Measurements from ENCODE around the gene ADCY2. TPM values are rescaled to one million over a fixed set of nuclear protein-coding genes. Genes with fewer than 3 reads are reported as not detected.

Gene ADCY2
- total RNA-seq, 1 experiment from 2014 or later: not detected

DNA sequence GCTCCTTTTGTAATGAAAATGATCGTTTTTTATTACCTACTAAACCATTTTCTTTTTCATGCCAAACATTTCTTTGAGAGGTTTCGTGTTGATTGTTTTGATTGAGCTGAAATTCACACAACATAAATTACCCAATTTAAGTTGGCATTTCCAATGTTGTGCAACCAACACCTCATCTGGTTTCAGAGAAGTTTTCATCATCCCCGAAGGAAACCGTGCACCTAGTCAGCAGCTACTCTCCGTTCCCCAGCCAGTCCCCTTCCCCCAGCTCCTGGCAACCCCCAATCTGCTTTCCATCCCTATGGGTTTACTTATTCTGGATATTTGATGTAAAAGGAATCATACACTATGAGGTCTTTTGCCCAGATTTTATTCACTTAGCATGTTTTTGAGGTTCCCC is 123.6 kb downstream of the ADCY2 start:
- TF ChIP-seq, protein P1, sequence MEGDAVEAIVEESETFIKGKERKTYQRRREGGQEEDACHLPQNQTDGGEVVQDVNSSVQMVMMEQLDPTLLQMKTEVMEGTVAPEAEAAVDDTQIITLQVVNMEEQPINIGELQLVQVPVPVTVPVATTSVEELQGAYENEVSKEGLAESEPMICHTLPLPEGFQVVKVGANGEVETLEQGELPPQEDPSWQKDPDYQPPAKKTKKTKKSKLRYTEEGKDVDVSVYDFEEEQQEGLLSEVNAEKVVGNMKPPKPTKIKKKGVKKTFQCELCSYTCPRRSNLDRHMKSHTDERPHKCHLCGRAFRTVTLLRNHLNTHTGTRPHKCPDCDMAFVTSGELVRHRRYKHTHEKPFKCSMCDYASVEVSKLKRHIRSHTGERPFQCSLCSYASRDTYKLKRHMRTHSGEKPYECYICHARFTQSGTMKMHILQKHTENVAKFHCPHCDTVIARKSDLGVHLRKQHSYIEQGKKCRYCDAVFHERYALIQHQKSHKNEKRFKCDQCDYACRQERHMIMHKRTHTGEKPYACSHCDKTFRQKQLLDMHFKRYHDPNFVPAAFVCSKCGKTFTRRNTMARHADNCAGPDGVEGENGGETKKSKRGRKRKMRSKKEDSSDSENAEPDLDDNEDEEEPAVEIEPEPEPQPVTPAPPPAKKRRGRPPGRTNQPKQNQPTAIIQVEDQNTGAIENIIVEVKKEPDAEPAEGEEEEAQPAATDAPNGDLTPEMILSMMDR (IDR thresholded peaks at IDR 0.05; ENCODE audit: insufficient read depth in 1 of 2, low read depth in 1 of 2, low read length in 1 of 2, severe bottlenecking in 1 of 2, unreplicated experiment in 1 of 2): no peak
- H3K9me3 ChIP-seq: no peaks in the 10 kb centered on the region
- no peaks in the 10 kb centered on the region for H3K36me3 ChIP-seq (ENCODE audit: control insufficient read depth, insufficient read depth, low read length)
- Mint-ChIP-seq H3K4me1 (ENCODE audit: low read depth, unreplicated experiment) (no peaks in the 10 kb centered on the region), H3K4me3 (ENCODE audit: unreplicated experiment) (no peak overlapping the region), H3K27me3 (ENCODE audit: insufficient read depth, unreplicated experiment) (peaks cover 10% of the 10 kb centered on the region), H3K27ac (ENCODE audit: unreplicated experiment) (no peak overlapping the region), H3K9me3 (ENCODE audit: unreplicated experiment) (no peaks in the 10 kb centered on the region), H3K36me3 (ENCODE audit: insufficient read depth, unreplicated experiment) (no peaks in the 10 kb centered on the region)
- no TSS peak for BruUV-seq (replicated peaks)
- POLR2A ChIA-PET: no interaction called here
- no peaks in the 10 kb centered on the region for H3K27me3 ChIP-seq (replicated peaks; ENCODE audit: control insufficient read depth, insufficient read depth, low read length)
- CTCF ChIA-PET: no interaction called here
- no peaks in the 10 kb centered on the region for H3K4me1 ChIP-seq
- no peak for DNase-seq
- intact Hi-C loops (cut with micrococcal nuclease; ENCODE audit: unreplicated experiment): no loop called here
- H3K4me3 ChIP-seq (ENCODE audit: low read depth, low read length): no peak overlapping the region

GRCh38 chr5:7529880-7530279 is 133.9 kb downstream of the ADCY2 start:
- Mint-ChIP-seq H3K27me3 (ENCODE audit: insufficient read depth, unreplicated experiment) (peaks cover 15% of the 10 kb centered on the region), H3K4me3 (ENCODE audit: unreplicated experiment) (no peak overlapping the region), H3K4me1 (ENCODE audit: low read depth, unreplicated experiment) (no peaks in the 10 kb centered on the region), H3K27ac (ENCODE audit: unreplicated experiment) (no peak overlapping the region), H3K36me3 (ENCODE audit: insufficient read depth, unreplicated experiment) (no peaks in the 10 kb centered on the region), H3K9me3 (ENCODE audit: unreplicated experiment) (peaks cover 12% of the 10 kb centered on the region)
- Histone ChIP-seq H3K9me3 (no peaks in the 10 kb centered on the region), H3K36me3 (ENCODE audit: control insufficient read depth, insufficient read depth, low read length) (no peaks in the 10 kb centered on the region), H3K27me3 (replicated peaks; ENCODE audit: control insufficient read depth, insufficient read depth, low read length) (no peaks in the 10 kb centered on the region), H3K4me1 (no peaks in the 10 kb centered on the region), H3K4me3 (ENCODE audit: low read depth, low read length) (no peak overlapping the region)
- no TSS peak for BruUV-seq (replicated peaks)
- ChIA-PET CTCF (no interaction called here), POLR2A (no interaction called here)
- no peak for DNase-seq
- intact Hi-C loops (cut with micrococcal nuclease; ENCODE audit: unreplicated experiment): no loop called here
- TF ChIP-seq, protein P1 (IDR thresholded peaks at IDR 0.05; ENCODE audit: insufficient read depth in 1 of 2, low read depth in 1 of 2, low read length in 1 of 2, severe bottlenecking in 1 of 2, unreplicated experiment in 1 of 2): no peak

GRCh38 chr5:7533941-7534340 is 138.0 kb downstream of the ADCY2 start:
- no TSS peak for BruUV-seq (replicated peaks)
- ChIA-PET CTCF (interaction anchor here (1.3 kb wide), 1 partner anchor 273 kb away, joined by 3 read pairs; no protein-coding TSS in a partner anchor), POLR2A (no interaction called here)
- TF ChIP-seq, protein P1 (IDR thresholded peaks at IDR 0.05; ENCODE audit: insufficient read depth in 1 of 2, low read depth in 1 of 2, low read length in 1 of 2, severe bottlenecking in 1 of 2, unreplicated experiment in 1 of 2): no peak
- Mint-ChIP-seq H3K36me3 (ENCODE audit: insufficient read depth, unreplicated experiment) (no peaks in the 10 kb centered on the region), H3K27me3 (ENCODE audit: insufficient read depth, unreplicated experiment) (peaks cover 13% of the 10 kb centered on the region), H3K4me1 (ENCODE audit: low read depth, unreplicated experiment) (no peaks in the 10 kb centered on the region), H3K27ac (ENCODE audit: unreplicated experiment) (no peak overlapping the region), H3K9me3 (ENCODE audit: unreplicated experiment) (peaks cover 12% of the 10 kb centered on the region), H3K4me3 (ENCODE audit: unreplicated experiment) (no peak overlapping the region)
- H3K27me3 ChIP-seq (replicated peaks; ENCODE audit: control insufficient read depth, insufficient read depth, low read length): no peaks in the 10 kb centered on the region
- no peaks in the 10 kb centered on the region for H3K36me3 ChIP-seq (ENCODE audit: control insufficient read depth, insufficient read depth, low read length)
- intact Hi-C loops (cut with micrococcal nuclease; ENCODE audit: unreplicated experiment): no loop called here
- DNase-seq: no peak
- H3K9me3 ChIP-seq: no peaks in the 10 kb centered on the region
- no peak overlapping the region for H3K4me3 ChIP-seq (ENCODE audit: low read depth, low read length)
- no peaks in the 10 kb centered on the region for H3K4me1 ChIP-seq

All from Caco-2 (cell line).